Ishikawa (cell line): ENCODE data around the gene BPTF.

Experiments used
- CEBPB ChIP-seq: IDR thresholded peaks from 2 replicates; pipeline ENCODE4 v1.6.1; 2012
- EGR1 ChIP-seq: IDR thresholded peaks from 2 replicates; pipeline ENCODE4 v1.6.1; 2012
- EP300 ChIP-seq: IDR thresholded peaks from 2 replicates; pipeline ENCODE4 v1.6.1; 2012; ENCODE audit warnings: borderline replicate concordance
- NFIC ChIP-seq: IDR thresholded peaks from 2 replicates; pipeline ENCODE4 v1.6.1; 2012
- REST ChIP-seq: IDR thresholded peaks from 2 replicates; pipeline ENCODE4 v1.6.1; 2012; ENCODE audit warnings: low read depth, mild to moderate bottlenecking
- TAF1 ChIP-seq: IDR thresholded peaks from 2 replicates; pipeline ENCODE4 v1.6.1; 2012; ENCODE audit warnings: low read depth, mild to moderate bottlenecking
- USF1 ChIP-seq: IDR thresholded peaks from 2 replicates; pipeline ENCODE4 v1.6.1; 2012
- YY1 ChIP-seq: IDR thresholded peaks from 2 replicates; pipeline ENCODE4 v1.6.1; 2012; ENCODE audit warnings: low read depth
- ZBTB7A ChIP-seq: IDR thresholded peaks from 2 replicates; pipeline ENCODE4 v1.6.1; 2012; ENCODE audit warnings: low read depth

GRCh38 chr17:67884741-67885140 lies 59.4 kb downstream of the BPTF start:
- no peak for TF ChIP-seq NFIC
- TF ChIP-seq EGR1, result no peak
- no peak for TF ChIP-seq ZBTB7A
- no peak for TF ChIP-seq EP300
- no peak for TF ChIP-seq USF1
- no peak for TF ChIP-seq YY1
- TF ChIP-seq CEBPB, result no peak
- no peak for TF ChIP-seq REST
- no peak for TF ChIP-seq TAF1
